Measurements from ENCODE around the gene NMNAT2. TPM values are rescaled to one million over a fixed set of nuclear protein-coding genes. Genes with fewer than 3 reads are reported as not detected.

Gene NMNAT2
- total RNA-seq (1 to 10 TPM in 2 of 7 donors, under 1 TPM in 4, not detected in 1; 0.24 to 2.5 (median 0.77) TPM), polyA plus RNA-seq (1 to 10 TPM in 1 of 2 donors, under 1 TPM in 1; 0.67 to 2.0 TPM)
- long read RNA-seq, donor 1, partial matches to known transcripts = 0 of 2 reads
- long read RNA-seq, donor 1, other reads (novel, unspliced or antisense) = 2 of 2 reads
- long read RNA-seq, donor 2 = 0 reads
- long read RNA-seq, donor 3, partial matches to known transcripts = 0 of 1 reads
- long read RNA-seq, donor 3, other reads (novel, unspliced or antisense) = 1 of 1 reads

DNA sequence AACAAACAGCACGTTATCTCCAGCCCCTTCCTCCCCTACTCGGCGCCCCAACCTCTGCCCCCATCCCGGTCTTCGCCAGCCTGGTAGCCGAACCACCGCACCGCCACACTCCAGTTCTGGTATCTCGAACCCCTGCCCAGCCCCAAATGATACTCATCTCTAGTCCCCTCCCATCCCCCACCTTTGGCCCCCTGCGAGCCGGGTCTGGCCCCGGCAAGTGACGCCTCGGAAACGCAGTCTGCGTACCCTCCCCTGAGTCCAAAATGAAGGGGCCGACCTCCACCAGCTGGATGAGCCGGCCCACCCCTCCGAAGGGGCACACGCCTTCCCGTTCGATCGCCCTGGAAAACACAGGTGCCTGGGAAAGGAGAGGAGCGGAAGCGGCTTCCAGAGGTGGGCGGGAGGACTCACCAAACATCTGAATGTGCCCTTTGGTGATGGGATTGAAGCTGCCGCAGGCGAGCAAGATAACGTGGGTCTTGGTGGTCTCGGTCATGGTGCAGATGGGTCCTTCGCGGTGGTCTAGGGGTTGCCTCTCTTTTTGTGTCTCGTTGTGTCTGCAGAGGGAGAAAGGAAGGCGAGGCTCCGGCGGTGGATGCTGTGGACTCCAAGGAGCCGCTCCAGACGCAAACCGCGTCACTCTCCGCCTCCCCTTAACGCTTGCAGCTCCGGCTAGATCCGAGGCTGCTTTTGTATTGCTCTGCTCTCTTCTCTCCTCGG lies at the start of gene NMNAT2:
Gene NMNAT2, minus strand, starts transcription at position 609 of the 720 bp plus-strand sequence. Its CDS starts 113 bp downstream, at position 496.
- peaks cover 7% of the 10 kb centered on the region for H3K4me1 ChIP-seq (ENCODE audit: insufficient read depth)
- WGBS, 3 donors = 1 to 2% (median 1%) methylated on average over 45 of the region's 45 CpGs
- intact Hi-C loops (cut with DNase I) = no loop called here
- no peaks in the 10 kb centered on the region for H3K36me3 ChIP-seq
- peak in 2 of 5 donors; percentile 20 to 31 for DNase-seq
- H3K4me3 ChIP-seq = peak within 1 kb of the TSS; percentile 21
- peaks cover 4% of the 10 kb centered on the region for H3K27me3 ChIP-seq
- H3K27ac ChIP-seq = no peak within 1 kb of the TSS
- H3K9me3 ChIP-seq = no peaks in the 10 kb centered on the region
- TF ChIP-seq EP300 (IDR thresholded peaks at IDR 0.05) = no peak
- TF ChIP-seq POLR2A (IDR thresholded peaks at IDR 0.05) = no peak
- TF ChIP-seq, protein P1, sequence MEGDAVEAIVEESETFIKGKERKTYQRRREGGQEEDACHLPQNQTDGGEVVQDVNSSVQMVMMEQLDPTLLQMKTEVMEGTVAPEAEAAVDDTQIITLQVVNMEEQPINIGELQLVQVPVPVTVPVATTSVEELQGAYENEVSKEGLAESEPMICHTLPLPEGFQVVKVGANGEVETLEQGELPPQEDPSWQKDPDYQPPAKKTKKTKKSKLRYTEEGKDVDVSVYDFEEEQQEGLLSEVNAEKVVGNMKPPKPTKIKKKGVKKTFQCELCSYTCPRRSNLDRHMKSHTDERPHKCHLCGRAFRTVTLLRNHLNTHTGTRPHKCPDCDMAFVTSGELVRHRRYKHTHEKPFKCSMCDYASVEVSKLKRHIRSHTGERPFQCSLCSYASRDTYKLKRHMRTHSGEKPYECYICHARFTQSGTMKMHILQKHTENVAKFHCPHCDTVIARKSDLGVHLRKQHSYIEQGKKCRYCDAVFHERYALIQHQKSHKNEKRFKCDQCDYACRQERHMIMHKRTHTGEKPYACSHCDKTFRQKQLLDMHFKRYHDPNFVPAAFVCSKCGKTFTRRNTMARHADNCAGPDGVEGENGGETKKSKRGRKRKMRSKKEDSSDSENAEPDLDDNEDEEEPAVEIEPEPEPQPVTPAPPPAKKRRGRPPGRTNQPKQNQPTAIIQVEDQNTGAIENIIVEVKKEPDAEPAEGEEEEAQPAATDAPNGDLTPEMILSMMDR (IDR thresholded peaks at IDR 0.05) = no peak

DNA sequence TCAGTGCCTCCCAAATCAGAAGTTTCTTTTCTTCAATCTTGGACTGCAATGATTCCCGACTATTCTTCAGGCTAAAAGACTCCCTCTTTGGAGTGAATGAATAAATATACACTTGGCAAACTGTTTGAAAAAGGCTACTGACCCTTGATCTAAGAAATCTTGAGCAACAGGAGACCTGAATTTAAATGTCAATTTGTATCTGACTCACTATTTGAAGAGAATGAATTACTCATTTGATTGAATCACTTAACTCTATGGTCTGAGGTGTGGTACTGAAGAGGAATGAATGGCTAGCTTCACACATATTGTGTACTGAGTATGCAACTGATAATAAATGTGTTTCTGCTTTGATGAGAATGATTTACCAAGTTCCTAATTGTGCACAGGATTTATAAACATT lies 49.5 kb upstream of the NMNAT2 start:
- Histone ChIP-seq H3K4me3 (no peak overlapping the region), H3K4me1 (ENCODE audit: insufficient read depth) (no peaks in the 10 kb centered on the region), H3K36me3 (no peaks in the 10 kb centered on the region), H3K27me3 (no peaks in the 10 kb centered on the region), H3K27ac (no peak overlapping the region), H3K9me3 (no peaks in the 10 kb centered on the region)
- no peak for TF ChIP-seq EP300 (IDR thresholded peaks at IDR 0.05)
- TF ChIP-seq, protein P1 (IDR thresholded peaks at IDR 0.05) = no peak
- TF ChIP-seq POLR2A (IDR thresholded peaks at IDR 0.05) = no peak
- no peak for DNase-seq
- WGBS, 3 donors = 53 to 75% (median 57%) methylated on average over 1 of the region's 1 CpG
- intact Hi-C loops (cut with DNase I) = no loop called here

DNA sequence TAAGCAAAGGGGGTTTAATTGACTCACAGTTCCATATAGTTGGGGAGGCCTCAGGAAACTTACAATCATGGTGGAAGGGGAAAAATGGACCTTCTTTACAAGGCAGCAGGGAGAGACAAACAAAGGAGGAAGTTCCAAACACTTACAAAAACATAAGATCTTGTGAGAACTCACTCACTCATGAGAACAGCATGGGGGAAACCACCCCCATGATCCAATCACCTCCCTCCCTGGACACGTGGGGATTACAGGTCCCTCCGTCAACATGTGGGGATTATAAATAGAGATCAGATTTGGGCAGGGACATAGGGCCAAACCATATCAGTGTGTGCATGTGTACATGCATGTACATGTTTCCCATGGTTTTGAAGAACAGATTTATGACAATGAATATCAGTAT lies 48.6 kb upstream of the NMNAT2 start:
- Histone ChIP-seq H3K9me3 (no peaks in the 10 kb centered on the region), H3K27me3 (no peaks in the 10 kb centered on the region), H3K36me3 (no peaks in the 10 kb centered on the region), H3K27ac (no peak overlapping the region), H3K4me3 (no peak overlapping the region), H3K4me1 (ENCODE audit: insufficient read depth) (no peaks in the 10 kb centered on the region)
- intact Hi-C loops (cut with DNase I) = no loop called here
- TF ChIP-seq POLR2A (IDR thresholded peaks at IDR 0.05) = no peak
- TF ChIP-seq, protein P1 (IDR thresholded peaks at IDR 0.05) = no peak
- no peak for TF ChIP-seq EP300 (IDR thresholded peaks at IDR 0.05)
- no peak for DNase-seq
- WGBS, 3 donors = 55 to 60% (median 57%) methylated on average over 2 of the region's 2 CpGs

DNA sequence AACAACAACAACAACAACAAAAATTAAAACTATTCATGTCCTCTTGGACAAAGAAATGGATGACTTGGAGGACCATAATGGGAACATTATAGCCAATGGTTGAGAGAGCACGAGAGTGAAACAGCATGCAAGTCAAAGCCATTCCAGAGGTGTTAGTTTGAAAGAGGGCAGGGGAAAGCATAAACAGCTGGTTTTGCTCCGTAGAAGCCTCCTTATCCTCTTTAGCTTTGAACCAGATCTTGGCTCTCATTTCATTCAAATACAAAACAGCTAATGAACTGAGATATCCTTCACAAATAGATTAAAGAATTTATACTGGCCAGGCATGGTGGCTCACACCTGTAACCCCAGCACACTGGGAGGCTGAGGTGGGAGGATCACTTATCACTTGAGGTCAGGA lies 45.4 kb upstream of the NMNAT2 start:
- intact Hi-C loops (cut with DNase I) = no loop called here
- no peak overlapping the region for H3K4me3 ChIP-seq
- TF ChIP-seq EP300 (IDR thresholded peaks at IDR 0.05) = no peak
- TF ChIP-seq POLR2A (IDR thresholded peaks at IDR 0.05) = no peak
- TF ChIP-seq, protein P1 (IDR thresholded peaks at IDR 0.05) = no peak
- H3K36me3 ChIP-seq = no peaks in the 10 kb centered on the region
- DNase-seq = no peak
- no peaks in the 10 kb centered on the region for H3K9me3 ChIP-seq
- no peak overlapping the region for H3K27ac ChIP-seq
- H3K4me1 ChIP-seq (ENCODE audit: insufficient read depth) = no peaks in the 10 kb centered on the region
- 20 to 43% (median 23%) methylated on average over 2 of the region's 2 CpGs for WGBS, 3 donors
- H3K27me3 ChIP-seq = no peaks in the 10 kb centered on the region

Data from ovary (tissue), 10 donors.